WTC11 (cell line): ENCODE data around the gene ERGIC3. TPM values are rescaled to one million over a fixed set of nuclear protein-coding genes. Genes with fewer than 3 reads are reported as not detected.

Experiments used
- ATAC-seq: fragments of 200-7000 bp; cut with Tn5 transposase; 2 replicates; pipeline ENCODE4 v1.10.0; 2021; ENCODE audit warnings: mild to moderate bottlenecking, moderate library complexity
- CTCF ChIA-PET: fragments of 300-600 bp; sonication (Branson Sonifier 250); formaldehyde crosslinking; loops from one replicate; lab custom pipeline; 2021; ENCODE audit warnings: antibody characterized with exemption; lab: Charles Lee
- POLR2A ChIA-PET: fragments of 350-600 bp; sonication (Branson Sonifier 250); formaldehyde crosslinking; loops from one replicate; lab custom pipeline; 2021; ENCODE audit warnings: antibody characterized with exemption; lab: Charles Lee
- DNase-seq: peaks from one replicate; pipeline ENCODE4 v3.0.0; 2021; ENCODE audit warnings: low spot score
- H3K27ac Mint-ChIP-seq: 2 replicates; pipeline ENCODE4 v1.8.0; 2021; ENCODE audit warnings: mixed read lengths
- H3K27me3 Mint-ChIP-seq: 2 replicates; pipeline ENCODE4 v1.8.0; 2021; ENCODE audit warnings: low read depth, mild to moderate bottlenecking, moderate library complexity, mixed read lengths
- H3K36me3 Mint-ChIP-seq: 2 replicates; pipeline ENCODE4 v1.8.0; 2021; ENCODE audit warnings: mixed read lengths
- H3K4me1 Mint-ChIP-seq: 2 replicates; pipeline ENCODE4 v1.8.0; 2022; ENCODE audit warnings: mixed read lengths
- H3K4me3 Mint-ChIP-seq: 2 replicates; pipeline ENCODE4 v1.8.0; 2021; ENCODE audit warnings: mild to moderate bottlenecking, moderate library complexity, mixed read lengths
- H3K9me3 Mint-ChIP-seq: 2 replicates; pipeline ENCODE4 v1.8.0; 2021; ENCODE audit warnings: mixed read lengths
- ATF3 ChIP-seq: sonication (generic); formaldehyde crosslinking; conservative IDR thresholded peaks from 2 replicates; pipeline ENCODE4 v1.8.1; 2022; ENCODE audit warnings: mild to moderate bottlenecking, missing genetic modification reagents
- CBFB ChIP-seq: sonication (generic); formaldehyde crosslinking; IDR thresholded peaks from 2 replicates; pipeline ENCODE4 v1.8.1; 2022; ENCODE audit warnings: mild to moderate bottlenecking, low read depth, missing genetic modification reagents
- CDX4 ChIP-seq: fragments of 250-450 bp; sonication (Bioruptor Pico); IDR thresholded peaks from 2 replicates; pipeline ENCODE4 v1.9.0; 2021; ENCODE audit warnings: moderate library complexity, mild to moderate bottlenecking, inconsistent platforms, borderline replicate concordance
- CREM ChIP-seq: sonication (generic); formaldehyde crosslinking; IDR thresholded peaks from 2 replicates; pipeline ENCODE4 v1.8.1; 2022; ENCODE audit warnings: mild to moderate bottlenecking, missing genetic modification reagents, moderate library complexity
- E2F1 ChIP-seq: sonication (generic); formaldehyde crosslinking; IDR thresholded peaks from 2 replicates; pipeline ENCODE4 v1.8.0; 2022; ENCODE audit warnings: mild to moderate bottlenecking, missing genetic modification reagents
- E2F5 ChIP-seq: sonication (generic); formaldehyde crosslinking; IDR thresholded peaks from 2 replicates; pipeline ENCODE4 v1.8.1; 2022; ENCODE audit warnings: mild to moderate bottlenecking, moderate library complexity, missing genetic modification reagents
- ETV6 ChIP-seq: sonication (generic); formaldehyde crosslinking; IDR thresholded peaks from 2 replicates; pipeline ENCODE4 v1.8.1; 2022; ENCODE audit warnings: mild to moderate bottlenecking, missing genetic modification reagents
- FOXJ3 ChIP-seq: sonication (generic); formaldehyde crosslinking; IDR thresholded peaks from 2 replicates; pipeline ENCODE4 v1.9.0; 2021; ENCODE audit warnings: missing genetic modification reagents, mild to moderate bottlenecking, borderline replicate concordance
- FOXK1 ChIP-seq: sonication (generic); formaldehyde crosslinking; IDR thresholded peaks from 2 replicates; pipeline ENCODE4 v1.8.0; 2022; ENCODE audit warnings: mild to moderate bottlenecking, moderate library complexity, missing genetic modification reagents
- FOXP4 ChIP-seq: sonication (generic); formaldehyde crosslinking; IDR thresholded peaks from 2 replicates; pipeline ENCODE4 v1.8.0; 2022; ENCODE audit warnings: mild to moderate bottlenecking, missing genetic modification reagents
- IRF2 ChIP-seq: sonication (generic); formaldehyde crosslinking; IDR thresholded peaks from 2 replicates; pipeline ENCODE4 v1.8.0; 2022; ENCODE audit warnings: low read depth, missing genetic modification reagents, borderline replicate concordance
- JAZF1 ChIP-seq: fragments of 250-450 bp; sonication (Bioruptor Pico); IDR thresholded peaks from 2 replicates; pipeline ENCODE4 v1.9.0; 2021; ENCODE audit warnings: moderate library complexity, mild to moderate bottlenecking, inconsistent platforms
- KAT7 ChIP-seq: sonication (generic); formaldehyde crosslinking; IDR thresholded peaks from 2 replicates; pipeline ENCODE4 v1.8.1; 2023; ENCODE audit warnings: missing genetic modification reagents, mild to moderate bottlenecking, borderline replicate concordance
- MLX ChIP-seq: sonication (generic); formaldehyde crosslinking; IDR thresholded peaks from 2 replicates; pipeline ENCODE4 v1.8.1; 2023; ENCODE audit warnings: mild to moderate bottlenecking, missing genetic modification reagents, moderate library complexity
- MYBL2 ChIP-seq: sonication (generic); formaldehyde crosslinking; IDR thresholded peaks from 2 replicates; pipeline ENCODE4 v1.8.1; 2023; ENCODE audit warnings: mild to moderate bottlenecking, moderate library complexity, missing genetic modification reagents
- OVOL2 ChIP-seq: fragments of 250-450 bp; sonication (Bioruptor Pico); IDR thresholded peaks from 2 replicates; pipeline ENCODE4 v1.9.0; 2021; ENCODE audit warnings: mild to moderate bottlenecking, borderline replicate concordance
- PREB ChIP-seq: sonication (generic); formaldehyde crosslinking; IDR thresholded peaks from 2 replicates; pipeline ENCODE4 v1.8.1; 2022; ENCODE audit warnings: mild to moderate bottlenecking, missing genetic modification reagents, moderate library complexity, borderline replicate concordance
- PRRX2 ChIP-seq: fragments of 250-450 bp; sonication (Bioruptor Pico); IDR thresholded peaks from 2 replicates; pipeline ENCODE4 v1.8.0; 2021; ENCODE audit warnings: mild to moderate bottlenecking
- RORB ChIP-seq: fragments of 250-450 bp; sonication (Bioruptor Pico); IDR thresholded peaks from 2 replicates; pipeline ENCODE4 v1.9.0; 2021; ENCODE audit warnings: mild to moderate bottlenecking
- SMAD3 ChIP-seq: sonication (generic); formaldehyde crosslinking; IDR thresholded peaks from 2 replicates; pipeline ENCODE4 v1.8.0; 2022; ENCODE audit warnings: missing genetic modification reagents, mild to moderate bottlenecking, borderline replicate concordance
- TEAD4 ChIP-seq: sonication (generic); formaldehyde crosslinking; IDR thresholded peaks from 2 replicates; pipeline ENCODE4 v1.8.0; 2022; ENCODE audit warnings: mild to moderate bottlenecking, missing genetic modification reagents
- USF1 ChIP-seq: sonication (generic); formaldehyde crosslinking; IDR thresholded peaks from 2 replicates; pipeline ENCODE4 v1.8.0; 2022; ENCODE audit warnings: mild to moderate bottlenecking, missing genetic modification reagents
- ZBTB21 ChIP-seq: sonication (generic); formaldehyde crosslinking; IDR thresholded peaks from 2 replicates; pipeline ENCODE4 v1.8.1; 2023; ENCODE audit warnings: mild to moderate bottlenecking, missing genetic modification reagents, borderline replicate concordance
- ZNF232 ChIP-seq: sonication (generic); formaldehyde crosslinking; IDR thresholded peaks from 2 replicates; pipeline ENCODE4 v1.8.0; 2022; ENCODE audit warnings: mild to moderate bottlenecking, missing genetic modification reagents
- ZNF263 ChIP-seq: sonication (generic); formaldehyde crosslinking; IDR thresholded peaks from 2 replicates; pipeline ENCODE4 v1.8.1; 2022; ENCODE audit warnings: low read depth, mild to moderate bottlenecking, moderate library complexity, missing genetic modification reagents
- total RNA-seq: library from RNA; stranded (reverse); gene quantifications from 3 replicates; pipeline ENCODE4 v1.2.3, GENCODE V29; 2021

The ERGIC3 gene
- total RNA-seq, 1 experiment from 2014 or later = 168 TPM

GRCh38 chr20:35542990-35543389, 1.1 kb downstream of the ERGIC3 start:
- no peak for DNase-seq
- H3K4me1 Mint-ChIP-seq = peaks cover 16% of the 10 kb centered on the region
- H3K27ac Mint-ChIP-seq = peak overlapping the region; percentile 73; the same call in 1 of the 2 replicates
- H3K27me3 Mint-ChIP-seq = no peaks in the 10 kb centered on the region; the same call in 1 of the 2 replicates
- H3K4me3 Mint-ChIP-seq = peak overlapping the region; percentile 83
- TF ChIP-seq MYBL2 (CRISPR knock-in tag) (no peak), FOXK1 (CRISPR knock-in tag) (no peak), JAZF1 (CRISPR knock-in tag) (no peak), CBFB (CRISPR knock-in tag) (no peak), CDX4 (CRISPR knock-in tag) (no peak), ZBTB21 (CRISPR knock-in tag) (no peak), OVOL2 (no peak), CREM (no peak), PRRX2 (no peak), KAT7 (CRISPR knock-in tag) (no peak), FOXJ3 (CRISPR knock-in tag) (no peak), ETV6 (CRISPR knock-in tag) (no peak), MLX (CRISPR knock-in tag) (no peak), E2F1 (CRISPR knock-in tag) (no peak), E2F5 (CRISPR knock-in tag) (no peak), ZNF232 (CRISPR knock-in tag) (no peak), FOXP4 (CRISPR knock-in tag) (no peak), ZNF263 (no peak), PREB (CRISPR knock-in tag) (no peak)
- POLR2A ChIA-PET = interaction anchor here (0.6 to 1.9 kb wide), 5 partner anchors 16 to 411 kb away, joined by 3 to 7 read pairs (median 5); partner anchors contain the start of genes SCAND1 and SPAG4
- no peaks in the 10 kb centered on the region for H3K9me3 Mint-ChIP-seq
- no peak for ATAC-seq
- CTCF ChIA-PET = interaction anchor here (1.0 to 4.3 kb wide), 5 partner anchors 58 to 88 kb away, joined by 3 to 41 read pairs (median 11); partner anchors contain the start of gene CEP250
- H3K36me3 Mint-ChIP-seq = peaks cover 10% of the 10 kb centered on the region

GRCh38 chr20:35544436-35544835, 2.6 kb downstream of the ERGIC3 start:
- no peak overlapping the region for H3K4me3 Mint-ChIP-seq
- ChIA-PET POLR2A (interaction anchor here (0.6 kb wide), 1 partner anchor 57 kb away, joined by 3 read pairs; no protein-coding TSS in a partner anchor), CTCF (interaction anchor here (0.6 kb wide), 1 partner anchor 285 kb away, joined by 3 read pairs; no protein-coding TSS in a partner anchor)
- DNase-seq = no peak
- no peaks in the 10 kb centered on the region for H3K9me3 Mint-ChIP-seq
- no peak overlapping the region for H3K27ac Mint-ChIP-seq
- no peak for ATAC-seq
- H3K27me3 Mint-ChIP-seq = no peaks in the 10 kb centered on the region
- H3K4me1 Mint-ChIP-seq = peaks cover 16% of the 10 kb centered on the region
- H3K36me3 Mint-ChIP-seq = peaks cover 20% of the 10 kb centered on the region
- TF ChIP-seq TEAD4 = no peak
- no peak for TF ChIP-seq ATF3 (CRISPR knock-in tag)
- no peak for TF ChIP-seq IRF2
- no peak for TF ChIP-seq CDX4 (CRISPR knock-in tag)
- TF ChIP-seq MLX (CRISPR knock-in tag) = no peak
- no peak for TF ChIP-seq CREM
- TF ChIP-seq SMAD3 (CRISPR knock-in tag) = no peak
- TF ChIP-seq USF1 (CRISPR knock-in tag) = no peak
- no peak for TF ChIP-seq RORB
